ENCODE data around the gene GLIPR1. TPM values are rescaled to one million over a fixed set of nuclear protein-coding genes. Genes with fewer than 3 reads are reported as not detected.
"Not testable (repeated sequence)": the region's sequence is repeated elsewhere in the genome, so short reads cannot be mapped to it uniquely, and the experiment has no call there.

Gene GLIPR1
- total RNA-seq, 1 experiment from 2014 or later: 13.3 TPM

GRCh38 chr12:75474116-75474515 is 6.4 kb upstream of the GLIPR1 start:
- no peak for DNase-seq (ENCODE audit: low spot score)

GRCh38 chr12:75476071-75476470 is 4.5 kb upstream of the GLIPR1 start:
- DNase-seq (ENCODE audit: low spot score): no peak

- DNase-seq (ENCODE audit: low spot score): no peak
Measured at GRCh38 chr12:75477137-75477536, 3.4 kb upstream of the GLIPR1 start.

- no peak for DNase-seq (ENCODE audit: low spot score)
Measured at GRCh38 chr12:75478116-75478794, 2.3 kb upstream of the GLIPR1 start.

- peak; percentile 55 for DNase-seq (ENCODE audit: low spot score)
Measured at GRCh38 chr12:75479963-75480461, 543 bp upstream of the GLIPR1 start.

GRCh38 chr12:75481013-75481705 is 604 bp downstream of the GLIPR1 start:
- peak; percentile 16 for DNase-seq (ENCODE audit: low spot score)

- peak; percentile 12 for DNase-seq (ENCODE audit: low spot score)
Measured at GRCh38 chr12:75481774-75482173, 1.2 kb downstream of the GLIPR1 start.

GRCh38 chr12:75482646-75483045 is 2.1 kb downstream of the GLIPR1 start:
- DNase-seq (ENCODE audit: low spot score): no peak

GRCh38 chr12:75483431-75483830 is 2.9 kb downstream of the GLIPR1 start:
- DNase-seq (ENCODE audit: low spot score): no peak

- not testable (repeated sequence) for DNase-seq (ENCODE audit: low spot score)
Measured at GRCh38 chr12:75484450-75484849, 3.9 kb downstream of the GLIPR1 start.

- DNase-seq (ENCODE audit: low spot score): no peak
Measured at GRCh38 chr12:75487308-75487707, 6.8 kb downstream of the GLIPR1 start.

- no peak for DNase-seq (ENCODE audit: low spot score)
Measured at GRCh38 chr12:75488553-75488952, 8.0 kb downstream of the GLIPR1 start.

- DNase-seq (ENCODE audit: low spot score): no peak
Measured at GRCh38 chr12:75489187-75489586, 8.6 kb downstream of the GLIPR1 start.

- DNase-seq (ENCODE audit: low spot score): peak; percentile 66
Measured at GRCh38 chr12:75489613-75490210, 9.2 kb downstream of the GLIPR1 start.

- no peak for DNase-seq (ENCODE audit: low spot score)
Measured at GRCh38 chr12:75491169-75491568, 10.6 kb downstream of the GLIPR1 start.

GRCh38 chr12:75503459-75503858 is 22.9 kb downstream of the GLIPR1 start:
- DNase-seq (ENCODE audit: low spot score): no peak

- no peak for DNase-seq (ENCODE audit: low spot score)
Measured at GRCh38 chr12:75503866-75504265, 23.3 kb downstream of the GLIPR1 start.

GRCh38 chr12:75505706-75506312 is 25.3 kb downstream of the GLIPR1 start:
- no peak for DNase-seq (ENCODE audit: low spot score)

GRCh38 chr12:75507086-75507485 is 26.5 kb downstream of the GLIPR1 start:
- DNase-seq (ENCODE audit: low spot score): no peak

GRCh38 chr12:75508159-75508558 is 27.6 kb downstream of the GLIPR1 start:
- DNase-seq (ENCODE audit: low spot score): no peak

GRCh38 chr12:75509621-75510020 is 29.1 kb downstream of the GLIPR1 start:
- no peak for DNase-seq (ENCODE audit: low spot score)

All from A172 (cell line).